SK-N-MC (cell line): Measurements from ENCODE around the gene TTC5.
"Not testable (repeated sequence)": the region's sequence is repeated elsewhere in the genome, so short reads cannot be mapped to it uniquely, and the experiment has no call there.

Experiments used
- DNase-seq: peaks from one replicate; pipeline ENCODE4 v3.0.0-alpha.2; 2011; ENCODE audit warnings: low read depth, low spot score
- H3K27ac ChIP-seq: fragments of 200-600 bp; sonication (generic); 2 replicates; pipeline ENCODE4 v1.5.1; 2016; ENCODE audit warnings: mixed run types
- H3K36me3 ChIP-seq: fragments of 200-600 bp; sonication (generic); 2 replicates; pipeline ENCODE4 v1.6.1; 2017; ENCODE audit warnings: antibody characterized with exemption, low read length, mixed read lengths; ENCODE audit not compliant: insufficient read depth
- H3K4me3 ChIP-seq: fragments of 200-600 bp; sonication (generic); 2 replicates; pipeline ENCODE4 v1.5.1; 2016
- H3K9ac ChIP-seq: fragments of 200-600 bp; sonication (generic); 2 replicates; pipeline ENCODE4 v1.8.0; 2017; ENCODE audit warnings: mixed run types, mixed read lengths; ENCODE audit not compliant: insufficient read length
- H3K9me3 ChIP-seq: fragments of 200-600 bp; sonication (generic); 2 replicates; pipeline ENCODE4 v1.6.1; 2017; ENCODE audit warnings: low read depth, mild to moderate bottlenecking, antibody characterized with exemption, low read length, moderate library complexity, mixed read lengths
- EZH2 ChIP-seq: fragments of 200-600 bp; sonication (generic); IDR thresholded peaks from one replicate; pipeline ENCODE4 v1.6.1; 2017; ENCODE audit warnings: antibody characterized with exemption
- FOXP2 ChIP-seq: optimal IDR thresholded peaks from 2 replicates; pipeline ENCODE3; 2011; ENCODE audit warnings: mild to moderate bottlenecking, moderate library complexity; ENCODE audit not compliant: insufficient read depth; ENCODE audit errors: extremely low read length, control extremely low read depth
- POLR2AphosphoS5 ChIP-seq: IDR thresholded peaks from 2 replicates; pipeline ENCODE4 v1.6.1; 2012; ENCODE audit warnings: mild to moderate bottlenecking, low read depth, low read length, borderline replicate concordance

The TTC5 gene

DNA sequence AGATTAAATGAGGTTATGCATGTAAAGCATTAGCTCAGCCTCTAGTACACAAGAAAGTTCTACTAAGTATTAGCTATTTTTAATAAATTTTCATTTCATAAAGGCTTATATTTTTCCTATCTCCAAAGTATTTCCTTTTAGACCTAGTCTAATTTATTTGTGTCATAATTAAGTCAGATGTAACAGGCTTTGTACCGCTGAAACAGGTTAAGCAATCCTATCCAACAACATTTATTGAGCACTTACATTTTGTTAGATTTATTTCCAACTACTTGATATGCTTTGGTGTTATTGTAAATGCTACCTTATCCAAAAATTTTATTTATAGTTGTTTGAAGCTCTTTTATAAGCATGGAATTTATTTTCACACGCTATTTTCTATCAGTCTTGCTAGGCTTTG is 35.9 kb upstream of the TTC5 start:
- H3K36me3 ChIP-seq, result peaks cover 19% of the 10 kb centered on the region
- peak overlapping the region; percentile 77 for H3K9ac ChIP-seq
- H3K4me3 ChIP-seq, result peak overlapping the region; percentile 99
- no peak for DNase-seq
- H3K9me3 ChIP-seq, result no peaks in the 10 kb centered on the region
- TF ChIP-seq FOXP2, result no peak
- no peak for TF ChIP-seq EZH2
- no peak for TF ChIP-seq POLR2AphosphoS5
- peak overlapping the region; percentile 95; the same call in 1 of the 2 replicates for H3K27ac ChIP-seq

DNA sequence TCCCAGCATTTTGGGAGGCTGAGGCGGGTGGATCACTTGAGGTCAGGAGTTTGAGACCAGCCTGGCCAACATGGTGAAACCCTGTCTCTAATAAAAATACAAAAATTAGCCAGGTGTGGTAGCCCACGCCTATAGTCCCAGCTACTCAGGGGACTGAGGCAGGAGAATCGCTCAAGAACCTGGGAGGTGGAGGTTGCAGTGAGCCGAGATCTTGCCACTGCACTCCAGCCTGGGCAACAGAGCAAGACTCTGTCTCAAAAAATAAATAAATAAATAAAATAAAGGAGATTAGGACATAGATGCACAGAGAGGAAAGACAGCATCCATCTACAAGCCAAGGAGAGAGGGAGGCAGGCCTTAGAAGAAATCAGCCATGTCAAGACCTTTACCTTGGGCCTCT is 35.3 kb upstream of the TTC5 start:
- not testable (repeated sequence) for H3K27ac ChIP-seq, H3K9me3 ChIP-seq, H3K4me3 ChIP-seq, H3K9ac ChIP-seq, DNase-seq
- H3K36me3 ChIP-seq, result peaks cover 13% of the 10 kb centered on the region

DNA sequence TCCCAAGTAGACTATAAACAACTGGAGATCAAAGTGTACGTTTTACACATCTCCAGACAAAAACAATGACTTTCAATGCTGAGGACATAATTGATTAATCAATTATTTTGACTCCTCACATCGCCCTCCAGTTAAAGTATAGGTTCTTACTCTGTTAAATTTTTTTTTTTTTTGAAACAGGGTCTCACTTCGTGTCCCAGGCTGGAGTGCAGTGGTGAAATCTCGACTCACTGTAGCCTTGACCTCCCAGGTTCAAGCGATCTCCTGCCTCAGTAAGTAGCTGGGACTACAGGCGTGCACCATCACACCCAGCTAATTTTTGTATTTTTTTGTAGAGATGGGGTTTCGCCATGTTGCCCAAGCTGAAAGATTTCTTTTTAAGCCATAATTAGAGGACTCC is 28.3 kb upstream of the TTC5 start:
- peak overlapping the region; percentile 96 for H3K4me3 ChIP-seq
- H3K9ac ChIP-seq, result peak overlapping the region; percentile 95
- no peaks in the 10 kb centered on the region for H3K9me3 ChIP-seq
- no peak overlapping the region for H3K27ac ChIP-seq
- peaks cover 15% of the 10 kb centered on the region for H3K36me3 ChIP-seq
- DNase-seq, result no peak
- no peak for TF ChIP-seq EZH2
- TF ChIP-seq FOXP2, result no peak
- no peak for TF ChIP-seq POLR2AphosphoS5

DNA sequence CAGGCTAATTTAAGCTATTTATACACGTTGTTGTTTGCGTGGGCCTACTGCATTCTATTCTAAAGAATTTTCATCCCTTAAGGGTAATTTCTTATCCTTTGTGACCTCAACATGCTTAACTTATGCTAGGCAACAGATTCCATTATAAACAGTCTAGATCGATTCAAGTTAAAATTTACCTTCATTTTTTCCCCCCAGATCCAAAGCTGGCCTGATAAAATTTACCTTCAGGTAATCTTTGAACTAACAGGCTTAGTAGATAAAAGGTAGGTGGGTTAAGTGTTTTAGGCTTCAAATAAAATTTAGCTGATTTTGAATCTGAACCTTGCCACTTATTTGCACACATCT is 27.7 kb upstream of the TTC5 start:
- H3K4me3 ChIP-seq, result peak overlapping the region; percentile 96
- TF ChIP-seq EZH2, result no peak
- no peak for TF ChIP-seq FOXP2
- TF ChIP-seq POLR2AphosphoS5, result no peak
- H3K36me3 ChIP-seq, result peaks cover 20% of the 10 kb centered on the region
- DNase-seq, result no peak
- no peaks in the 10 kb centered on the region for H3K9me3 ChIP-seq
- H3K27ac ChIP-seq, result peak overlapping the region; percentile 78
- peak overlapping the region; percentile 95 for H3K9ac ChIP-seq

DNA sequence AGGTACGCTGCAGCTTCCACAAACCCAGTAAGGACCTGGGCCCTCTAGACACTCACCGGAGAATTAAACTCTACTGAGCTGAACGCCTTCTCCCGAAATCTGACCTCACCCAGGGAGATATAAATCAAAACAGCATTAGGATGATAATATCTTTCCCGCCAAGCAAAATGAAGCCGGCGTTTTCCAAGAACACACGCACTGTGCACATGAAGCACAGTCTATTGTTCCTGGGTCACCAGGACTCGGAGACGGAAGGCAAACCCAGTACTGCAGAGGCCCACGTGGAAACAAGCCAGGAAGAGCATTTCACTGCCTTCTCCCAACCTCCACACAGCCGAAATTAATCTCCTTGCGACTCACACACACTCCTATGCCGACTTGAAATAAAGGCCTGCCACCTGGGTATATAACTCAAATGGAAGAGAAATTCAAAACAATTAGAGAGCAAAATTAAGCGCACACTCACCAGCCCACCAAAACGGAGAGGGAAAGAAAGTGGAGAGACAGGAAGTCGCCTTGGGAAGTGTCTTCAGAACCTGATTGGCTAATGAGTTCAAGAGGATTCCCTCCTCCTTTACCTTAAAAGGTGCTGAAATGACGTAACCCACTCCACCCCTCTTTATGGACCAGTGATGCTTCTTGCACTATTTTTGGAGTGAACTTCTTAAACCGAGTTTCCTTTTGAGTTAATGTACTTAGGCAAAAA is 27.2 kb upstream of the TTC5 start, which contains the start of gene CCNB1IP1:
Gene CCNB1IP1, minus strand, starts transcription at position 492 of the 706 bp plus-strand sequence. CDS start 16,756 bp downstream, outside the sequence.
- H3K9ac ChIP-seq, result peak within 1 kb of the TSS; percentile 95
- H3K9me3 ChIP-seq, result no peaks in the 10 kb centered on the region
- peak; percentile 89 for DNase-seq
- TF ChIP-seq POLR2AphosphoS5, result peak; percentile 96
- TF ChIP-seq EZH2, result no peak
- peak within 1 kb of the TSS; percentile 88 for H3K27ac ChIP-seq
- H3K36me3 ChIP-seq, result peaks cover 26% of the 10 kb centered on the region
- peak within 1 kb of the TSS; percentile 96 for H3K4me3 ChIP-seq

DNA sequence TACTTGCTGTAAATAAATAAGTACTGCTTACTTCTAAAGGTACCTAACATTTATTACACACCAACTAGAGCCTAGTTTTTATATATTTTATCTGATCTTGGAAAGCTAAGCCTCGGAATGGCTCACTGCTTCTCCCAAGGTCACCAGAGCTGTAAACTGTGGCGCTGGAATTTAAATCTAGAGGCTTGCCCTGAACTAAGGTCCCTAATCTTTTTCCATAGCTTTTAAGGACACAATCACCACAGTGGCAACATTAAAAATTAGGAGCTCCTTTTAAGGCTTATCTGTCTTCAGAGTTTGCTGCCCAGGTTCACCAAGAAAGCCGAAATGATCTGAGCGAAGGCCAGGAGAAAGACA is 26.7 kb upstream of the TTC5 start:
- peaks cover 31% of the 10 kb centered on the region for H3K36me3 ChIP-seq
- peak overlapping the region; percentile 88 for H3K27ac ChIP-seq
- TF ChIP-seq FOXP2 (no peak), EZH2 (no peak), POLR2AphosphoS5 (no peak)
- DNase-seq, result no peak
- H3K9ac ChIP-seq, result peak overlapping the region; percentile 95
- no peaks in the 10 kb centered on the region for H3K9me3 ChIP-seq
- peak overlapping the region; percentile 96 for H3K4me3 ChIP-seq

DNA sequence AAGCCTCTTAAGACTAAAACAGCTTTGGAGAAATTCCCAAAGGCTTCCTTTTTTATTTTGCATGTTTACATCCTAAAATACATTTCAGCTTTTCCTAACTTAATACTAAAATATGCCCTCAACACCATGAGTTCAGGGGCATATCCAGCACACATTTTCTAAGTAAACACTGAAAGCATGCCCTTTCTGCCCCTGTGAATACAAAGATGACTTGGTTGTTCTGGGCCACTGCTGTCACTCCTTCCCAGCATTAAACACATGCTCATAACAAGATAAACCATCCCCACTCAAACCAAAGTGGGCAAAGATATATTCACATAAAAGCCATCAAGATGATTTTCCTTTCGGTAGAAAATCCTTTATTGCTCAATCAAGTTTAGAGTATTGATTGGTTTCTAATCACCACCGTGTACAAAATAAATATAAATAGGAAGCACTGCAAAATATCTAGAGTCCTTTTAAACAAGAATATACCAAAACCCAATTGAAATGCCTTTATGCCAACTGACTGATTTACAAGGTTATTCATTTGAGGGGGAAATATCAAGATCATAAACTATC is 25.4 kb upstream of the TTC5 start:
- TF ChIP-seq EZH2 (no peak), FOXP2 (no peak), POLR2AphosphoS5 (no peak)
- H3K4me3 ChIP-seq, result peak overlapping the region; percentile 60
- DNase-seq, result no peak
- no peak overlapping the region for H3K27ac ChIP-seq
- H3K9me3 ChIP-seq, result no peaks in the 10 kb centered on the region
- H3K36me3 ChIP-seq, result peaks cover 44% of the 10 kb centered on the region
- peak overlapping the region; percentile 20 for H3K9ac ChIP-seq

DNA sequence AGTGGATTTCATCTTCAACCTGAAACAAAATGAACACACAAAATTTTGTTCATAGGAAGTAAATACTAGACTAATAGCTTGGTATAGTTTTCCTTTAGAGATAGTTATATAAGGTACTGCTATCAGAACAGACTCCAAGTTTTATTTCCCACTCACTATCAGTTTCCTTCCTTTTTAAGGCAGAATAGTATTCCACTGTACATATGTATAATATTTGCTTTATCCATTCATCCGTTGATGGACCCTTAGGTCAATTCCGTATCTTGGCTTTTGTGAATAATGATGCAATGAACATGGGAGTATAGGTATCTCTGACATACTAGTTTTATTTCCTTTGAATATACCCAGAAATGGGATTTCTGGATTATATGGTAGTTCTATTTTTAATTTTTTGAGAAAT is 23.6 kb upstream of the TTC5 start:
- H3K4me3 ChIP-seq, result peak overlapping the region; percentile 9; the same call in 1 of the 2 replicates
- no peak for TF ChIP-seq POLR2AphosphoS5
- no peak for TF ChIP-seq EZH2
- TF ChIP-seq FOXP2, result no peak
- H3K9ac ChIP-seq, result peak overlapping the region; percentile 43
- no peak for DNase-seq
- H3K36me3 ChIP-seq, result peaks cover 61% of the 10 kb centered on the region
- peak overlapping the region; percentile 80 for H3K27ac ChIP-seq
- no peaks in the 10 kb centered on the region for H3K9me3 ChIP-seq

DNA sequence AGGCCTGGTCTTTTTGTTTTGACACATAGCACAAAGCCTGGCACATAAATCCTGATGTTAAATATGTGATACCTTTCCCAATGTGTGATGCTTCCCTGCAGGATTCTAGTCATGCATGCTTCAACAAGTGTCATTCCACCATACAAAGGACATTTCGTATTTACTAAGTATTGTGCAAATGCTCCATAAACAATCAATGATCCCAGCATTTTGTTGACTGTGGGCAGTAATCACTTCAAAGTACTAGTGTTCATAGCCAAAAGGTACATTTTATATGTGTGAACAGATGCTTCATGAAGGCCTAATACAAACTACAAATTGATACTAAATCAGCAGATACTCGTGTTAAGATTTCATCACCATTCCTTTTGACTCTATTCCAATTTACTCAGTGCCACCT is 23.0 kb upstream of the TTC5 start:
- Histone ChIP-seq H3K4me3 (no peak overlapping the region; the same call in 1 of the 2 replicates), H3K27ac (peak overlapping the region; percentile 80), H3K9ac (peak overlapping the region; percentile 43), H3K9me3 (no peaks in the 10 kb centered on the region), H3K36me3 (peaks cover 67% of the 10 kb centered on the region)
- no peak for TF ChIP-seq POLR2AphosphoS5
- no peak for TF ChIP-seq EZH2
- no peak for TF ChIP-seq FOXP2
- DNase-seq, result no peak
